Chondrocyte (in vitro differentiated cells): Measurements from ENCODE around the gene INTS6. TPM values are rescaled to one million over a fixed set of nuclear protein-coding genes. Genes with fewer than 3 reads are reported as not detected.

Experiments used
- DNase-seq: peaks from one replicate; pipeline ENCODE4 v3.0.0; 2021; ENCODE audit warnings: mixed read lengths, low spot score
- H3K27ac Mint-ChIP-seq: one replicate; pipeline ENCODE4 v1.8.0; 2021; ENCODE audit warnings: mild to moderate bottlenecking, moderate library complexity, mixed read lengths; ENCODE audit not compliant: unreplicated experiment
- H3K27me3 Mint-ChIP-seq: 2 replicates; pipeline ENCODE4 v1.8.0; 2021; ENCODE audit warnings: low read depth, mixed read lengths
- H3K36me3 Mint-ChIP-seq: 2 replicates; pipeline ENCODE4 v1.8.0; 2021; ENCODE audit warnings: low read depth, mixed read lengths
- H3K4me1 Mint-ChIP-seq: 2 replicates; pipeline ENCODE4 v1.8.0; 2021; ENCODE audit warnings: low read depth, mild to moderate bottlenecking, mixed read lengths
- H3K4me3 Mint-ChIP-seq: one replicate; pipeline ENCODE4 v1.8.0; 2021; ENCODE audit warnings: mild to moderate bottlenecking, moderate library complexity, mixed read lengths; ENCODE audit not compliant: unreplicated experiment
- H3K9me3 Mint-ChIP-seq: 2 replicates; pipeline ENCODE4 v1.8.0; 2021; ENCODE audit warnings: low read depth, mixed read lengths
- CTCF ChIP-seq: fragments of 200-600 bp; sonication (generic); IDR thresholded peaks from 2 replicates; pipeline ENCODE4 v1.5.0; 2021; ENCODE audit warnings: antibody characterized with exemption, mild to moderate bottlenecking, moderate library complexity
- microRNA-seq: library from miRNA; unstranded; fragments of <30 nt; microRNA quantifications from one replicate; pipeline ENCODE4 v1.2.0, GENCODE V29; 2020; ENCODE audit warnings: borderline number of aligned reads
- total RNA-seq: library from RNA; stranded (reverse); gene quantifications from 3 replicates; pipeline ENCODE4 v1.2.1, GENCODE V29; 2021

Gene INTS6
- total RNA-seq, 1 donor from 2014 or later = 25.6 TPM

- DNase-seq = no peak
- peaks cover 38% of the 10 kb centered on the region for H3K4me1 Mint-ChIP-seq
- no peaks in the 10 kb centered on the region for H3K9me3 Mint-ChIP-seq
- H3K27ac Mint-ChIP-seq = no peak overlapping the region
- H3K4me3 Mint-ChIP-seq = no peak overlapping the region
- TF ChIP-seq CTCF = no peak
- no peaks in the 10 kb centered on the region for H3K36me3 Mint-ChIP-seq
- peaks cover under 1% of the 10 kb centered on the region for H3K27me3 Mint-ChIP-seq
These were observed 135.6 kb downstream of the INTS6 start for GRCh38 chr13:51317262-51317661.

- DNase-seq = no peak
- H3K4me1 Mint-ChIP-seq = peaks cover 25% of the 10 kb centered on the region
These were observed 139.2 kb downstream of the INTS6 start for GRCh38 chr13:51313619-51314018.

GRCh38 chr13:51311957-51312520 lies 140.8 kb downstream of the INTS6 start:
- no peak for DNase-seq
- no peak overlapping the region for H3K4me3 Mint-ChIP-seq

More at GRCh38 chr13:51313619-51314018, 139.2 kb downstream of the INTS6 start:
- Mint-ChIP-seq H3K4me3 (no peak overlapping the region), H3K9me3 (no peaks in the 10 kb centered on the region), H3K36me3 (no peaks in the 10 kb centered on the region), H3K27ac (no peak overlapping the region), H3K27me3 (peaks cover 3% of the 10 kb centered on the region)
- TF ChIP-seq CTCF = no peak

More at GRCh38 chr13:51311957-51312520, 140.8 kb downstream of the INTS6 start:
- H3K36me3 Mint-ChIP-seq = no peaks in the 10 kb centered on the region
- peaks cover 19% of the 10 kb centered on the region for H3K4me1 Mint-ChIP-seq
- TF ChIP-seq CTCF = no peak
- no peaks in the 10 kb centered on the region for H3K9me3 Mint-ChIP-seq
- no peak overlapping the region for H3K27ac Mint-ChIP-seq
- H3K27me3 Mint-ChIP-seq = peaks cover 3% of the 10 kb centered on the region

Small RNA genes within 50 kb of the gene (microRNA-seq; reads per million reads assigned to microRNA genes)
- not detected for gene MIR5693

Other genes starting within 250 kb of the INTS6 start
- 1.0 to 2.4 TPM (median 2.3 TPM) in 3 replicates for gene FAM124A, start 230.6 kb downstream of the INTS6 start, total RNA-seq
- gene SERPINE3, start 113.3 kb downstream of the INTS6 start, total RNA-seq = not detected in 3 replicates
- 3.9 to 5.7 TPM (median 4.0 TPM) in 3 replicates for gene WDFY2, start 131.4 kb upstream of the INTS6 start, total RNA-seq